SK-N-SH (cell line): ENCODE measurements around the gene C14orf93. TPM values are rescaled to one million over a fixed set of nuclear protein-coding genes. Genes with fewer than 3 reads are reported as not detected.

Experiments used
- CTCF ChIA-PET: fragments of 300-600, 350-600 bp; formaldehyde crosslinking; extraction: SDS; loops from one replicate; lab custom pipeline; 2021; lab: Yijun Ruan, JAX
- POLR2A ChIA-PET: fragments of 350-600 bp; sonication (Branson Sonifier 250); formaldehyde crosslinking; extraction: SDS; loops from one replicate; lab custom pipeline; 2020; ENCODE audit warnings: antibody characterized with exemption, inconsistent platforms; lab: Yijun Ruan, JAX
- DNase-seq: peaks from one replicate; pipeline ENCODE4 v3.0.0; 2012
- H2AFZ ChIP-seq: fragments of 200-600 bp; sonication (generic); 2 replicates; pipeline ENCODE4 v1.8.1; 2016; ENCODE audit warnings: antibody characterized with exemption, mild to moderate bottlenecking, low read depth
- H3F3A ChIP-seq: fragments of 200-600 bp; sonication (generic); replicated peaks from 2 replicates; pipeline ENCODE3; 2016; ENCODE audit warnings: antibody characterized with exemption, mild to moderate bottlenecking; ENCODE audit not compliant: insufficient read depth
- H3K27ac ChIP-seq, 2 experiments: fragments of 200-500 bp in 1 of 2; fragments of 200-600 bp in 1 of 2; sonication (Bioruptor generic) in 1 of 2; sonication (generic), shearing (Covaris generic) in 1 of 2; 2 replicates each; pipeline versions ENCODE4 v1.5.1 to v1.6.1; 2014 to 2016; ENCODE audit warnings: low read depth in 2 of 2, inconsistent platforms in 1 of 2, low read length in 1 of 2, mild to moderate bottlenecking in 1 of 2, mixed read lengths in 1 of 2
- H3K27me3 ChIP-seq: fragments of 200-600 bp; sonication (generic), shearing (Covaris generic); 2 replicates; pipeline ENCODE4 v1.6.1; 2016; ENCODE audit warnings: mixed run types; ENCODE audit not compliant: insufficient read depth
- H3K36me3 ChIP-seq, 2 experiments: fragments of 200-500 bp in 1 of 2; fragments of 200-600 bp in 1 of 2; sonication (Bioruptor generic) in 1 of 2; sonication (generic) in 1 of 2; replicated peaks in 1 of 2; 2 replicates each; pipeline versions ENCODE3 to v1.5.1; 2014 to 2016; ENCODE audit warnings: low read length in 1 of 2, mild to moderate bottlenecking in 1 of 2; ENCODE audit not compliant: insufficient read depth in 2 of 2, control insufficient read depth in 1 of 2
- H3K4me1 ChIP-seq, 2 experiments: fragments of 200-500 bp in 1 of 2; fragments of 200-600 bp in 1 of 2; sonication (Bioruptor generic) in 1 of 2; sonication (generic), shearing (Covaris generic) in 1 of 2; 2 replicates each; pipeline versions ENCODE4 v1.5.1 to v1.6.1; 2014 to 2016; ENCODE audit warnings: low read depth in 1 of 2, low read length in 1 of 2, mixed run types in 1 of 2; ENCODE audit not compliant: insufficient read depth in 2 of 2, control insufficient read depth in 1 of 2
- H3K4me2 ChIP-seq: fragments of 200-600 bp; sonication (generic), shearing (Covaris generic); 2 replicates; pipeline ENCODE4 v1.6.1; 2017; ENCODE audit warnings: mixed run types
- H3K4me3 ChIP-seq, 2 experiments: fragments of 200-500 bp in 1 of 2; fragments of 200-600 bp in 1 of 2; sonication (Bioruptor generic) in 1 of 2; sonication (generic), shearing (Covaris generic) in 1 of 2; 2 replicates each; pipeline versions ENCODE4 v1.5.1 to v1.8.1; 2014 to 2016; ENCODE audit warnings: low read depth in 2 of 2, inconsistent platforms in 1 of 2, low read length in 1 of 2, mild to moderate bottlenecking in 1 of 2, mixed read lengths in 1 of 2, moderate library complexity in 1 of 2
- H3K79me2 ChIP-seq: fragments of 200-600 bp; sonication (generic); 2 replicates; pipeline ENCODE4 v1.8.1; 2017; ENCODE audit warnings: mild to moderate bottlenecking; ENCODE audit not compliant: insufficient read depth
- H3K9ac ChIP-seq: fragments of 200-600 bp; sonication (generic); 2 replicates; pipeline ENCODE4 v1.6.1; 2017; ENCODE audit warnings: mixed run types
- H3K9me2 ChIP-seq: fragments of 200-600 bp; sonication (generic); 2 replicates; pipeline ENCODE4 v1.6.1; 2017; ENCODE audit warnings: mixed run types
- H3K9me3 ChIP-seq: fragments of 200-600 bp; sonication (generic); 2 replicates; pipeline ENCODE4 v1.6.1; 2017; ENCODE audit warnings: mixed run types, mild to moderate bottlenecking, moderate library complexity
- H4K20me1 ChIP-seq: fragments of 200-600 bp; sonication (generic); 2 replicates; pipeline ENCODE4 v1.6.1; 2017; ENCODE audit warnings: mild to moderate bottlenecking, mixed run types; ENCODE audit not compliant: insufficient read depth
- CHD2 ChIP-seq: fragments of 150-350 bp; IDR thresholded peaks from 2 replicates; pipeline ENCODE4 v1.6.1; 2018; ENCODE audit warnings: low read length; ENCODE audit not compliant: partially characterized antibody
- FOSL2 ChIP-seq: IDR thresholded peaks from 2 replicates; pipeline ENCODE4 v1.4.0; 2012; ENCODE audit warnings: low read depth, mild to moderate bottlenecking, moderate library complexity, borderline replicate concordance
- GABPA ChIP-seq: IDR thresholded peaks from 2 replicates; pipeline ENCODE4 v1.4.0; 2012; ENCODE audit warnings: low read depth, mild to moderate bottlenecking
- PBX3 ChIP-seq: IDR thresholded peaks from 2 replicates; pipeline ENCODE4; 2012
- POLR2AphosphoS5 ChIP-seq: IDR thresholded peaks from 2 replicates; pipeline ENCODE4 v1.6.1; 2012; ENCODE audit warnings: low read depth, low read length
- RAD21 ChIP-seq: IDR thresholded peaks from 2 replicates; pipeline ENCODE4 v1.6.1; 2012; ENCODE audit warnings: mild to moderate bottlenecking, low read length
- RCOR1 ChIP-seq: fragments of 150-350 bp; IDR thresholded peaks from 2 replicates; pipeline ENCODE4 v1.6.1; 2017; ENCODE audit warnings: antibody characterized with exemption, low read length
- RFX5 ChIP-seq: IDR thresholded peaks from 2 replicates; pipeline ENCODE4 v1.6.1; 2012; ENCODE audit warnings: mild to moderate bottlenecking, improper control_type of control experiment, low read length
- RXRA ChIP-seq: IDR thresholded peaks from 2 replicates; pipeline ENCODE4 v1.4.0; 2012; ENCODE audit warnings: low read depth, mild to moderate bottlenecking, borderline replicate concordance
- TAF1 ChIP-seq: IDR thresholded peaks from 2 replicates; pipeline ENCODE4 v1.6.1; 2012; ENCODE audit warnings: low read depth, mild to moderate bottlenecking, low read length, moderate library complexity, borderline replicate concordance
- TCF12 ChIP-seq: IDR thresholded peaks from 2 replicates; pipeline ENCODE4 v1.4.0; 2012
- TEAD4 ChIP-seq: IDR thresholded peaks from 2 replicates; pipeline ENCODE4 v1.4.0; 2012; ENCODE audit warnings: mild to moderate bottlenecking, borderline replicate concordance; ENCODE audit not compliant: insufficient read depth
- USF2 ChIP-seq: fragments of 150-350 bp; IDR thresholded peaks from 2 replicates; pipeline ENCODE4 v1.6.1; 2017; ENCODE audit warnings: antibody characterized with exemption, low read length, low read depth, borderline replicate concordance
- WGBS: methylation state at CpG from one replicate; pipeline ENCODE4 v1.1.6; 2017; ENCODE audit warnings: low lambda C conversion rate; 5-methylcytosine and 5-hydroxymethylcytosine counted together
- polyA plus RNA-seq, 3 experiments: library from polyadenylated mRNA; depleted of rRNA; stranded (reverse); fragments of >200 nt; gene quantifications; 2 replicates each; pipeline ENCODE4 v1.2.3, GENCODE V29; 2012
- TF ChIP-seq, protein P1 (sequence below): fragments of 200-600 bp; sonication (generic); IDR thresholded peaks from 2 replicates; pipeline ENCODE4 v1.6.1; 2017; ENCODE audit warnings: antibody characterized with exemption, mild to moderate bottlenecking, moderate library complexity
- TF ChIP-seq, protein P2 (sequence below): IDR thresholded peaks from 2 replicates; pipeline ENCODE4 v1.4.0; 2012; ENCODE audit warnings: low read depth, borderline replicate concordance
- TF ChIP-seq, protein P3 (sequence below): IDR thresholded peaks from 2 replicates; pipeline ENCODE4 v1.4.0; 2012; ENCODE audit warnings: low read depth
- TF ChIP-seq, protein P4 (sequence below): IDR thresholded peaks from 2 replicates; pipeline ENCODE4 v1.4.0; 2012; ENCODE audit warnings: low read depth, borderline replicate concordance

Gene C14orf93
- polyA plus RNA-seq, 1 of the 3 experiments (the other 2 are of a cell fraction), result 9.1 TPM

- TF ChIP-seq, protein P1, sequence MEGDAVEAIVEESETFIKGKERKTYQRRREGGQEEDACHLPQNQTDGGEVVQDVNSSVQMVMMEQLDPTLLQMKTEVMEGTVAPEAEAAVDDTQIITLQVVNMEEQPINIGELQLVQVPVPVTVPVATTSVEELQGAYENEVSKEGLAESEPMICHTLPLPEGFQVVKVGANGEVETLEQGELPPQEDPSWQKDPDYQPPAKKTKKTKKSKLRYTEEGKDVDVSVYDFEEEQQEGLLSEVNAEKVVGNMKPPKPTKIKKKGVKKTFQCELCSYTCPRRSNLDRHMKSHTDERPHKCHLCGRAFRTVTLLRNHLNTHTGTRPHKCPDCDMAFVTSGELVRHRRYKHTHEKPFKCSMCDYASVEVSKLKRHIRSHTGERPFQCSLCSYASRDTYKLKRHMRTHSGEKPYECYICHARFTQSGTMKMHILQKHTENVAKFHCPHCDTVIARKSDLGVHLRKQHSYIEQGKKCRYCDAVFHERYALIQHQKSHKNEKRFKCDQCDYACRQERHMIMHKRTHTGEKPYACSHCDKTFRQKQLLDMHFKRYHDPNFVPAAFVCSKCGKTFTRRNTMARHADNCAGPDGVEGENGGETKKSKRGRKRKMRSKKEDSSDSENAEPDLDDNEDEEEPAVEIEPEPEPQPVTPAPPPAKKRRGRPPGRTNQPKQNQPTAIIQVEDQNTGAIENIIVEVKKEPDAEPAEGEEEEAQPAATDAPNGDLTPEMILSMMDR, result no peak
- TF ChIP-seq POLR2AphosphoS5 (no peak), RCOR1 (no peak), RXRA (no peak), TAF1 (no peak)
- TF ChIP-seq, protein P2, sequence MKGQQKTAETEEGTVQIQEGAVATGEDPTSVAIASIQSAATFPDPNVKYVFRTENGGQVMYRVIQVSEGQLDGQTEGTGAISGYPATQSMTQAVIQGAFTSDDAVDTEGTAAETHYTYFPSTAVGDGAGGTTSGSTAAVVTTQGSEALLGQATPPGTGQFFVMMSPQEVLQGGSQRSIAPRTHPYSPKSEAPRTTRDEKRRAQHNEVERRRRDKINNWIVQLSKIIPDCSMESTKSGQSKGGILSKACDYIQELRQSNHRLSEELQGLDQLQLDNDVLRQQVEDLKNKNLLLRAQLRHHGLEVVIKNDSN, result no peak
- TF ChIP-seq, all 33 proteins: peak for 0
These were observed 37.5 kb downstream of the C14orf93 start (continued) for GRCh38 chr14:22972313-22972930.

- 88% methylated on average over 1 of the region's 1 CpG for WGBS
- POLR2A ChIA-PET, result no interaction called here
- TF ChIP-seq POLR2AphosphoS5, result no peak
- TF ChIP-seq CHD2, result no peak
- no peak for TF ChIP-seq TEAD4
- TF ChIP-seq PBX3, result no peak
- no peak for TF ChIP-seq RAD21
- TF ChIP-seq, protein P2, result no peak
- no peak for TF ChIP-seq FOSL2
- TF ChIP-seq, protein P3, sequence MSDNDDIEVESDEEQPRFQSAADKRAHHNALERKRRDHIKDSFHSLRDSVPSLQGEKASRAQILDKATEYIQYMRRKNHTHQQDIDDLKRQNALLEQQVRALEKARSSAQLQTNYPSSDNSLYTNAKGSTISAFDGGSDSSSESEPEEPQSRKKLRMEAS, result no peak
- TF ChIP-seq GABPA, result no peak
- no peak for TF ChIP-seq USF2
- TF ChIP-seq RFX5, result no peak
- no peak for TF ChIP-seq TCF12
- TF ChIP-seq, protein P4, sequence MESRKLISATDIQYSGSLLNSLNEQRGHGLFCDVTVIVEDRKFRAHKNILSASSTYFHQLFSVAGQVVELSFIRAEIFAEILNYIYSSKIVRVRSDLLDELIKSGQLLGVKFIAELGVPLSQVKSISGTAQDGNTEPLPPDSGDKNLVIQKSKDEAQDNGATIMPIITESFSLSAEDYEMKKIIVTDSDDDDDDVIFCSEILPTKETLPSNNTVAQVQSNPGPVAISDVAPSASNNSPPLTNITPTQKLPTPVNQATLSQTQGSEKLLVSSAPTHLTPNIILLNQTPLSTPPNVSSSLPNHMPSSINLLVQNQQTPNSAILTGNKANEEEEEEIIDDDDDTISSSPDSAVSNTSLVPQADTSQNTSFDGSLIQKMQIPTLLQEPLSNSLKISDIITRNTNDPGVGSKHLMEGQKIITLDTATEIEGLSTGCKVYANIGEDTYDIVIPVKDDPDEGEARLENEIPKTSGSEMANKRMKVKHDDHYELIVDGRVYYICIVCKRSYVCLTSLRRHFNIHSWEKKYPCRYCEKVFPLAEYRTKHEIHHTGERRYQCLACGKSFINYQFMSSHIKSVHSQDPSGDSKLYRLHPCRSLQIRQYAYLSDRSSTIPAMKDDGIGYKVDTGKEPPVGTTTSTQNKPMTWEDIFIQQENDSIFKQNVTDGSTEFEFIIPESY, result no peak
- TF ChIP-seq, protein P1, result no peak
These were observed 38.8 kb downstream of the C14orf93 start for GRCh38 chr14:22971152-22971551.

More at GRCh38 chr14:22971152-22971551, 38.8 kb downstream of the C14orf93 start:
- Histone ChIP-seq H3K79me2 (peaks cover 4% of the 10 kb centered on the region; the same call in 1 of the 2 replicates), H3K27ac (no peak overlapping the region), H3K9me3 (no peaks in the 10 kb centered on the region), H3F3A (peaks cover 30% of the 10 kb centered on the region), H3K36me3 (peaks cover 30 to 37% of the 10 kb centered on the region in 2 experiments), H3K9me2 (no peaks in the 10 kb centered on the region), H4K20me1 (no peaks in the 10 kb centered on the region), H3K4me3 (no peak overlapping the region), H3K27me3 (no peaks in the 10 kb centered on the region), H3K9ac (no peak overlapping the region), H2AFZ (no peak overlapping the region), H3K4me2 (no peak overlapping the region), H3K4me1 (peaks cover 0 to 1% of the 10 kb centered on the region in 2 experiments; a peak in 1 of 4 replicates)
- CTCF ChIA-PET, result interaction anchor here (0.9 to 34.9 kb wide), 7 partner anchors 14 to 220 kb away, joined by 3 to 1566 read pairs (median 5); partner anchors contain the start of genes AJUBA, CDH24 and PSMB11
- no peak for DNase-seq
